Testis (tissue), 3 donors: ENCODE measurements around the gene TNS1. TPM values are rescaled to one million over a fixed set of nuclear protein-coding genes. Genes with fewer than 3 reads are reported as not detected.

ENCODE experiments used
- DNase-seq: peaks from one replicate; pipeline ENCODE4 v3.0.0-alpha.2; 2019
- H3K27ac ChIP-seq, 2 donors: fragments of 200-600 bp; sonication (generic); one replicate each; pipeline ENCODE4 v1.5.1; 2019
- H3K27me3 ChIP-seq: fragments of 200-600 bp; sonication (generic); one replicate; pipeline ENCODE4 v1.5.1; 2019
- H3K36me3 ChIP-seq: fragments of 200-600 bp; sonication (generic); one replicate; pipeline ENCODE4 v1.5.1; 2017; ENCODE audit warnings: low read depth; ENCODE audit errors: missing control alignments
- H3K4me1 ChIP-seq: fragments of 200-600 bp; sonication (generic); one replicate; pipeline ENCODE4 v1.5.1; 2019
- H3K4me3 ChIP-seq, 2 donors: fragments of 200-600 bp; sonication (generic); one replicate each; pipeline ENCODE4 v1.5.1; 2017 to 2019
- H3K9me3 ChIP-seq: fragments of 200-600 bp; sonication (generic); one replicate; pipeline ENCODE4 v1.5.1; 2017
- CTCF ChIP-seq, 3 experiments: fragments of 450-650 bp in 2 of 3; fragments of 200-600 bp in 1 of 3; sonication (generic) in 1 of 3; IDR thresholded peaks; one replicate each; pipeline ENCODE4 v1.5.1; 2016 to 2019; ENCODE audit warnings: antibody characterized with exemption in 3 of 3, mild to moderate bottlenecking in 2 of 3, moderate library complexity in 1 of 3
- POLR2A ChIP-seq: fragments of 450-650 bp; IDR thresholded peaks from one replicate; pipeline ENCODE4 v1.6.1; 2017; ENCODE audit warnings: antibody characterized with exemption, mild to moderate bottlenecking, moderate library complexity
- WGBS, 2 donors: methylation state at CpG; one replicate each; pipeline ENCODE4 v1.1.5; 2018; 5-methylcytosine and 5-hydroxymethylcytosine counted together
- intact Hi-C: fragments of 100-400 bp; cut with DNase I; formaldehyde crosslinking; loops from one replicate; pipeline ENCODE4 v1.15.1; 2023; ENCODE audit warnings: low total_unique reads
- polyA plus RNA-seq: library from polyadenylated mRNA; stranded (reverse); fragments of 350-450 nt; fragmentation: Illumina TruSeq; extraction: RNeasy Lipid Tissue Mini Kit (QIAGEN cat#74804); gene quantifications from one replicate; pipeline ENCODE4 v1.2.3, GENCODE V29; 2014; ENCODE audit warnings: low read depth, low replicate concordance; ENCODE audit not compliant: insufficient read depth
- total RNA-seq, 2 donors: library from RNA; depleted of rRNA; stranded (reverse); fragments of >200 nt; gene quantifications; one replicate each; pipeline ENCODE4 v1.2.3, GENCODE V29; 2016

The TNS1 gene
- total and polyA plus RNA-seq, 3 donors from 2014 or later, result 75.9 to 256 (median 227) TPM

GRCh38 chr2:217951521-217952247 lies 51.1 kb downstream of the TNS1 start:
- Histone ChIP-seq H3K4me3 (no peak overlapping the region), H3K4me1 (peaks cover 78% of the 10 kb centered on the region), H3K36me3 (no peaks in the 10 kb centered on the region), H3K27ac (peak overlapping the region in 1 of 2 donors; percentile 61), H3K27me3 (no peaks in the 10 kb centered on the region), H3K9me3 (no peaks in the 10 kb centered on the region)
- intact Hi-C loops, result no loop called here
- WGBS, 2 donors, result 56 to 68% methylated on average over 11 of the region's 11 CpGs
- DNase-seq, result no peak
- no peak for TF ChIP-seq CTCF (IDR thresholded peaks at IDR 0.05)
- no peak for TF ChIP-seq POLR2A

- H3K4me3 ChIP-seq, result no peak overlapping the region
- TF ChIP-seq CTCF (IDR thresholded peaks at IDR 0.05) (no peak), POLR2A (no peak)
- no peak for DNase-seq
- peaks cover 74% of the 10 kb centered on the region for H3K4me1 ChIP-seq
- H3K36me3 ChIP-seq, result no peaks in the 10 kb centered on the region
- intact Hi-C loops, result no loop called here
- WGBS, 2 donors, result 48 to 72% methylated on average over 4 of the region's 4 CpGs
- peak overlapping the region in 1 of 2 donors; percentile 61 for H3K27ac ChIP-seq
- no peaks in the 10 kb centered on the region for H3K27me3 ChIP-seq
- H3K9me3 ChIP-seq, result no peaks in the 10 kb centered on the region
These were observed 51.7 kb downstream of the TNS1 start for GRCh38 chr2:217951091-217951490.

DNA sequence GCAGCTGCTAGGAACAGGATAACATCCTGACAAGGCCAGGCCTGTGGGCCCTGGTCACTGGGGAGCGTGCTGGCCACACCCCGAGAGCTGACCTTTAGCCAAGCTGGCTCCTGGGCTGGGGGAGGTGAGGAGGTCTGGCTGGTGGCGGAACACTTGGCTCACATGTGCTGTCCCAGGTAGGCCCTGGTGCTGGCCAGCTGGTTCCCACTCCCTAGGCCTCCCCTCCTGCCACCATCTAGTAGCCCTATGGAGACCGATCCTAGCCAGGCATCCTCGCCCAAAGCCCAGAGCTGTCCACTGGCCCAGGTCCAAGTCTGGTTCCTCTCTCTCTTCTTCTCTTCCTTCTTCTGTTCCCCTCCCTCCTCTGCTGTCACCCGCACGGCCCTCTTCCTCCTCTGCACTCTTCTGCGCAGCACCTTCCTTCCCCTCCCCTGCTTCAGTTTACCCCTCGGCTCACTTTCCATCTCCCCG lies 52.4 kb downstream of the TNS1 start:
- H3K36me3 ChIP-seq, result no peaks in the 10 kb centered on the region
- peaks cover 73% of the 10 kb centered on the region for H3K4me1 ChIP-seq
- no peaks in the 10 kb centered on the region for H3K9me3 ChIP-seq
- no peaks in the 10 kb centered on the region for H3K27me3 ChIP-seq
- DNase-seq, result no peak
- TF ChIP-seq CTCF (IDR thresholded peaks at IDR 0.05) (no peak), POLR2A (no peak)
- H3K27ac ChIP-seq, result peak overlapping the region in 1 of 2 donors; percentile 42
- intact Hi-C loops, result no loop called here
- 65 to 66% methylated on average over 9 to 10 of the region's 10 CpGs for whole genome bisulfite sequencing, 2 donors
- H3K4me3 ChIP-seq, result no peak overlapping the region

- Histone ChIP-seq H3K9me3 (no peaks in the 10 kb centered on the region), H3K36me3 (no peaks in the 10 kb centered on the region), H3K4me1 (peaks cover 64% of the 10 kb centered on the region), H3K4me3 (no peak overlapping the region), H3K27ac (no peak overlapping the region), H3K27me3 (no peaks in the 10 kb centered on the region)
- intact Hi-C loops, result no loop called here
- TF ChIP-seq CTCF (IDR thresholded peaks at IDR 0.05) (no peak), POLR2A (no peak)
- DNase-seq, result no peak
These were observed 53.3 kb downstream of the TNS1 start for GRCh38 chr2:217949447-217949846.

DNA sequence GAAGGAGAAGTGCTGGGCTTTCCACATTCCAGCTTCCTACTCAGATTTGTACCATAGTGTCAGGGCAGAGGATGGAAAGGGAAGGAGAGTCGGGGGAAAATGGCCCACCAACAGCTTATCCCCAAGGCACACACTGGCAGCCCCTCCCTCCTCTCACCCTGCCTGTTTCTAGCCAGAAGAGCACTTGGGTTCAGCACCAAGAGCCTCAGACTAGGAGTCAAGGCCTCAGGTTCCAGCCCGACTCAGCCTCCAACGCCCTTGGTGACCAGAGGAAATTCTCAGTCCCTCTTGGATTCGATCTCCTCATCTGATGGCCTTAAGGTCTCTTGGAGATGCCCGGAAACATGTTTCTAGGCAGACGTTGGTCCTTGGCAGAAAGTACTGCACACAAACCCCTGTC lies 53.9 kb downstream of the TNS1 start:
- Histone ChIP-seq H3K4me3 (no peak overlapping the region), H3K9me3 (no peaks in the 10 kb centered on the region), H3K4me1 (peaks cover 63% of the 10 kb centered on the region), H3K27me3 (no peaks in the 10 kb centered on the region), H3K36me3 (no peaks in the 10 kb centered on the region), H3K27ac (peak overlapping the region in 1 of 2 donors; percentile 19)
- no peak for DNase-seq
- TF ChIP-seq CTCF (IDR thresholded peaks at IDR 0.05) (no peak), POLR2A (no peak)
- WGBS, 2 donors, result 49 to 57% methylated on average over 1 to 6 of the region's 6 CpGs
- intact Hi-C loops, result no loop called here
